Natural killer cell treated with Interleukin-12 subunit alpha and Interleukin-12 subunit beta and Interleukin-15 and Interleukin-18, amount 100 ng/mL, for 72 hours (primary cell): ENCODE results near the gene RAB30. TPM values are rescaled to one million over a fixed set of nuclear protein-coding genes. Genes with fewer than 3 reads are reported as not detected.
A peak's percentile ranks its signal among the peaks of the same experiment; 100 is the strongest.
"Not testable (repeated sequence)": the region's sequence is repeated elsewhere in the genome, so short reads cannot be mapped to it uniquely, and the experiment has no call there.

Experiments
- ATAC-seq, 2 donors: fragments of 150-1000 bp; cut with Tn5 transposase in 1 of 2; sonication (Bioruptor Pico), chemical (Tn5 transposase) in 1 of 2; 2 replicates each; pipeline ENCODE4 v1.10.0; 2021
- DNase-seq: peaks from one replicate; pipeline ENCODE4 v3.0.0; 2022; ENCODE audit warnings: low spot score
- H3K27ac Mint-ChIP-seq, 2 donors: 1 replicate in 1 of 2; 2 replicates in 1 of 2; pipeline ENCODE4 v1.8.0; 2022; ENCODE audit warnings: mixed read lengths in 2 of 2, mild to moderate bottlenecking in 1 of 2, moderate library complexity in 1 of 2
- H3K27me3 Mint-ChIP-seq, 2 donors: 1 replicate in 1 of 2; 2 replicates in 1 of 2; pipeline ENCODE4 v1.8.0; 2022; ENCODE audit warnings: mixed read lengths in 2 of 2
- H3K36me3 Mint-ChIP-seq: one replicate; pipeline ENCODE4 v1.8.0; 2022; ENCODE audit warnings: mixed read lengths
- H3K4me1 Mint-ChIP-seq, 2 donors: 1 replicate in 1 of 2; 2 replicates in 1 of 2; pipeline ENCODE4 v1.8.0; 2022; ENCODE audit warnings: low read depth in 2 of 2, mixed read lengths in 2 of 2, mild to moderate bottlenecking in 1 of 2
- H3K4me3 Mint-ChIP-seq: one replicate; pipeline ENCODE4 v1.8.0; 2022; ENCODE audit warnings: mixed read lengths
- H3K9me3 Mint-ChIP-seq: 2 replicates; pipeline ENCODE4 v1.8.0; 2022; ENCODE audit warnings: mixed read lengths
- total RNA-seq, 2 donors: library from RNA; stranded (reverse); gene quantifications; one replicate each; pipeline ENCODE4 v1.2.3, GENCODE V29; 2022

RAB30 gene
- total RNA-seq, 2 donors from 2014 or later: 5.7 to 10.5 TPM

DNA sequence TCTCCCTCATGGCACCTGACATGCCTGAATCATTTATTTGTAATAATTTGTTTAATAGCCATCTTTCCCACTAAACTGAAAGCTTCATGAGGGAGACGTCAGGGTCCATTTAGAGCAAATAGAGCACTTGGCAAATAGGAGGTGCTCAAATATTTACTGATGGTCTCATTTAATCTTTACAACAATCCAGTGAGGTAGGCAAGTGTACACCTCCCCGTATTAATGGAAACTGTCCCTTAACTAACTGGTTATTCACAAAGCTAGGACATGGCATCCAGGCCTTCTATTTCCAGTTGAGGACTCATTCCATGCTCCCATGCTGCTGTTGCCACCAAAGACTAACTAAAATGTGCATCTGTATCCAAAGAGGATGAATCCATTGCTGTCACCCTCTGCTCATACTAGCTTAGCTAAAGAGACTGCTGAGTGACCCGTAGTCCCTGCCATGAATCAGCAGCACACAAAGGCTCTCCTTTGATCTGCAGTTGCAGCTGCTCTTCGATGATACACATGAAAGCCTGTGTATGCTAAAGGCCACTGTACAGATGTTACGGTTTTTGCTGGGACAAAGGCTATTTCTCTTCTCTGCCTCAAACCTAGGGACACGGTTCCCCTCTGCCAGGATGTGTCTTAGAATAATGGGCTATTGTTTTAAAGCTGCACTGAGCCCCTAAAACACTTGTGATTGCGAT is 82.6 kb downstream of the RAB30 start:
- H3K36me3 Mint-ChIP-seq: peaks cover 3% of the 10 kb centered on the region
- no peak for DNase-seq
- ATAC-seq: no peak
- peaks cover 3 to 7% of the 10 kb centered on the region in 2 donors for H3K4me1 Mint-ChIP-seq
- no peak overlapping the region for H3K4me3 Mint-ChIP-seq
- H3K27me3 Mint-ChIP-seq: no peaks in the 10 kb centered on the region
- no peak overlapping the region for H3K27ac Mint-ChIP-seq
- no peaks in the 10 kb centered on the region for H3K9me3 Mint-ChIP-seq

- no peaks in the 10 kb centered on the region for H3K9me3 Mint-ChIP-seq
- H3K27me3 Mint-ChIP-seq: no peaks in the 10 kb centered on the region
- H3K27ac Mint-ChIP-seq: no peak overlapping the region
- ATAC-seq (no peak), DNase-seq (no peak)
- H3K4me3 Mint-ChIP-seq: no peak overlapping the region
- H3K36me3 Mint-ChIP-seq: no peaks in the 10 kb centered on the region
- H3K4me1 Mint-ChIP-seq: peaks cover 2 to 4% of the 10 kb centered on the region in 2 donors
These were observed 83.7 kb downstream of the RAB30 start for GRCh38 chr11:82987997-82988396.

DNA sequence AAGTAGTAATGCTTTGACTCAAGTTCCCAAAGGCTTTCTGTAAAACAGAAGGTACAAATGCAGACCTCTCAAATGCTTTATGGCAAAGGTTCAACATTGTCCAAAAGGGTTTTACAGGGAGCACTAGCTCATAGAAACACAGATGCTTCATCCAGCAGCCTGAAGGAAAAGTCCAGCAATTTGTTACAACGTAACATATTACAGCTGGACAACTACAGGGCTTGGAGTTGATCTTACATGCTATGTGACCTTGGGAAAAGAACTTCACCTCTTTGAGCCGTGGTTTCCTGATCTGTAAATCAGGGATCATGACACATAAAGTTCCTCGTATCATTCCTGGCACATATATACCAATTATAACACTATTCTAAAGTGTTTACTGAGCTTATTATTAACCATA is 85.3 kb downstream of the RAB30 start:
- no peak overlapping the region for H3K27ac Mint-ChIP-seq
- H3K4me3 Mint-ChIP-seq: no peak overlapping the region
- H3K9me3 Mint-ChIP-seq: no peaks in the 10 kb centered on the region
- H3K27me3 Mint-ChIP-seq: no peaks in the 10 kb centered on the region
- peaks cover 2 to 4% of the 10 kb centered on the region in 2 donors for H3K4me1 Mint-ChIP-seq
- ATAC-seq (no peak), DNase-seq (no peak)
- no peaks in the 10 kb centered on the region for H3K36me3 Mint-ChIP-seq

GRCh38 chr11:82981852-82982251 is 89.8 kb downstream of the RAB30 start:
- no peaks in the 10 kb centered on the region for H3K9me3 Mint-ChIP-seq
- peak overlapping the region in 1 of 2 donors; percentile 39 for H3K27ac Mint-ChIP-seq
- no peak overlapping the region for H3K4me3 Mint-ChIP-seq
- H3K36me3 Mint-ChIP-seq: no peaks in the 10 kb centered on the region
- no peaks in the 10 kb centered on the region for H3K27me3 Mint-ChIP-seq
- H3K4me1 Mint-ChIP-seq: peaks cover 8 to 28% of the 10 kb centered on the region in 2 donors
- no peak for DNase-seq
- ATAC-seq: no peak

- peaks cover 13 to 35% of the 10 kb centered on the region in 2 donors for H3K4me1 Mint-ChIP-seq
- H3K27ac Mint-ChIP-seq: peak overlapping the region in 1 of 2 donors; percentile 94
- H3K36me3 Mint-ChIP-seq: peaks cover 4% of the 10 kb centered on the region
- H3K27me3 Mint-ChIP-seq: no peaks in the 10 kb centered on the region
- DNase-seq (no peak), ATAC-seq (no peak)
- no peak overlapping the region for H3K4me3 Mint-ChIP-seq
- no peaks in the 10 kb centered on the region for H3K9me3 Mint-ChIP-seq
These were observed 90.8 kb downstream of the RAB30 start for GRCh38 chr11:82980947-82981346.

GRCh38 chr11:82980292-82980691 is 91.4 kb downstream of the RAB30 start:
- peak overlapping the region in 1 of 2 donors; percentile 94 for H3K27ac Mint-ChIP-seq

DNA sequence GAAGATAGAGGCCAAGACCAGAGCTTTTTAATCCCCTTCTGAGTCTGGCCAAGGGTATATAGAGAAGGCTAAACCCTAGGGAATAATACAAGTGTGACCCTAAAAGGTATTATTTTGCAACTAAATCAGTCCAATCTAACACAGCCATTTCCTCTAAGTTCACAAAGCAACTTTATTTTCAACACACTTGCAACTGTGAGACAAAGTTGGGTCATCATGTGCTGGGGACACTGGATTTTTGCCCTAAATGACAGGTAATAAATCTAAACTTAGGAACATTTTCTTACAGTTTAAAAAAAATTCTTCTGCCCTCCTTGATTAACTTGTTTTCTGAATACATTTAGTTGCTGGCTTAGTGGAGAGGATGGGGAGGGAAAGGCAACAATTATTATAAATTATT is 91.9 kb downstream of the RAB30 start:
- Mint-ChIP-seq H3K27me3 (no peaks in the 10 kb centered on the region), H3K4me3 (peak overlapping the region; percentile 3), H3K4me1 (peaks cover 15 to 37% of the 10 kb centered on the region in 2 donors), H3K27ac (peak overlapping the region; percentile 6 to 94), H3K9me3 (no peaks in the 10 kb centered on the region), H3K36me3 (peaks cover 4% of the 10 kb centered on the region)
- ATAC-seq (no peak), DNase-seq (no peak)

More at GRCh38 chr11:82980292-82980691, 91.4 kb downstream of the RAB30 start:
- H3K4me1 Mint-ChIP-seq: peaks cover 15 to 37% of the 10 kb centered on the region in 2 donors
- H3K4me3 Mint-ChIP-seq: no peak overlapping the region
- no peak for DNase-seq
- no peaks in the 10 kb centered on the region for H3K27me3 Mint-ChIP-seq
- ATAC-seq: peak in 1 of 2 donors; percentile 80
- H3K36me3 Mint-ChIP-seq: peaks cover 4% of the 10 kb centered on the region
- H3K9me3 Mint-ChIP-seq: no peaks in the 10 kb centered on the region

DNA sequence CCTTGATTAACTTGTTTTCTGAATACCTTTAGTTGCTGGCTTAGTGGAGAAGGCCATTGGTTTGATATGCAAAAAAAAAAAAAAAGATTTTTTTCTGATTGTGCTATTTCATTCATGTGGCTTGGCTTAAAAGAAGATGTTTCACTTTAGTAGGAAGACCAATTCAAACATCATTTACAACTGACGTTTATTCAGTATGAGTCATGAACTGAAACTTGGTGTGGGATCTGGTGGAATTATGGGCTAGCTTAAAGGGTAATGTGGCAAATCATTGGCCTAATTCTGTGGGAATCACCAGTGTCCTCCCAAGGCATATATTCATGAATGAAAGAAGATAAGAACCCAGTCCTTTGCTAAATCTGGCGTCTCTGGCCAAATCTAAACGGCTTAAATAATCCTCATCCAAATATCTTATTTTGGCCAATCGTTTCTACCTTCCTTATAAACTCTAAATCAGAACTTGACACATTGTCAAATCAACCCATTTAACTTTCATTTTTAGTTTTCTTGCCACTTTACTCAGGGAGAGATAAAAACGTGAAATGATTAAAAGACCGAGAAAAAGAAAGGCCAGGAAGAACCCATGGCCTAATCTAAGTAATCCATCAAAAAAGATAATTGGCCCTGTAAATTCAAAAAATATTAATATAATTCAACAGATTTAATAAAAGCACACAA is 93.1 kb downstream of the RAB30 start:
- ATAC-seq: peak; percentile 69 to 76
- Mint-ChIP-seq H3K36me3 (peaks cover 4% of the 10 kb centered on the region), H3K9me3 (no peaks in the 10 kb centered on the region), H3K27me3 (no peaks in the 10 kb centered on the region), H3K27ac (peak overlapping the region; percentile 61 to 94), H3K4me1 (peaks cover 15 to 40% of the 10 kb centered on the region in 2 donors), H3K4me3 (peak overlapping the region; percentile 76)
- no peak for DNase-seq

DNA sequence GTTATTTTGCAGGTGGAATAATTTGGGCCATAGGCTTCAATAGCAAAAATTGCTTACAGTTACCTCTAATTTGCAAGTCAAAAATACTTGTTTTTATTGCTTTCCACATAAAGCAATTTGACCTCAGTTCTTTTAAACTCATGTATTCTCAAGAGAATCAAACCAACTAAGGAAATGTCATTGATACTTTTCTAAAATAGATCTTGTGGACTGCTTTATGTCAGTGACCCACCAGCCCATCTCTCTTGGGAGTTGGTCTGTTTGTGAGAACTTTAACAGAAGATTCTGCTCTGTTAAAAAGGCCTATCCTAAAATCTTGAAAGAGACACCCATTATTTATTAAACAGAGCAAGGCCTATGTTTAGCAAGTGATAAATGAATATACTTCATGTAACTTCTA is 94.9 kb downstream of the RAB30 start:
- Mint-ChIP-seq H3K9me3 (no peaks in the 10 kb centered on the region), H3K27me3 (no peaks in the 10 kb centered on the region), H3K4me1 (peaks cover 21 to 48% of the 10 kb centered on the region in 2 donors)

GRCh38 chr11:82975882-82976281 is 95.8 kb downstream of the RAB30 start:
- Mint-ChIP-seq H3K4me3 (no peak overlapping the region), H3K9me3 (no peaks in the 10 kb centered on the region), H3K4me1 (peaks cover 28 to 55% of the 10 kb centered on the region in 2 donors), H3K27ac (no peak overlapping the region), H3K36me3 (peaks cover 4% of the 10 kb centered on the region), H3K27me3 (no peaks in the 10 kb centered on the region)
- no peak for ATAC-seq
- DNase-seq: no peak

More for the DNA sequence above, 94.9 kb downstream of the RAB30 start:
- ATAC-seq (no peak), DNase-seq (no peak)
- Mint-ChIP-seq H3K4me3 (no peak overlapping the region), H3K36me3 (peaks cover 4% of the 10 kb centered on the region), H3K27ac (no peak overlapping the region)

DNA sequence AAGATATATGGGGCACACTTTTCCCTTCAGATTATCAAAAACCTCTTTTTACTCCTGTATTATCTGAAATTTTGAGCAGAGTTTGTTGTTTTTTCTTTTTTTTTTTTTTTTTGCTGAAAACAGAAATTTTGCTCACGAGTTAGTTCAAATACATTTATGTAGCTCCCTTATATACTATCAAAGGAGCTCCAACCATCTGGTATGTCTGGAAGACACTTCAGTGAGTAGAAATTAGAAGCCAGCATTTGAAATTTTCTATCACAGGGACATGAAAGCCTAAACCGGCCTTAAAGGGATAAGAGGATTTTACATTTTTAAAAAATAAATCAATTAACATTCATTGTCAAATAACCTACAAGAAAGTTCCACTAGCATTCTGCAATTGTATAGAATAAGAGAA is 96.8 kb downstream of the RAB30 start:
- Mint-ChIP-seq H3K27ac (no peak overlapping the region), H3K4me3 (no peak overlapping the region), H3K36me3 (peaks cover 4% of the 10 kb centered on the region), H3K4me1 (peaks cover 28 to 48% of the 10 kb centered on the region in 2 donors), H3K27me3 (no peaks in the 10 kb centered on the region), H3K9me3 (no peaks in the 10 kb centered on the region)
- DNase-seq (no peak), ATAC-seq (no peak)

GRCh38 chr11:82974135-82974534 is 97.6 kb downstream of the RAB30 start:
- DNase-seq (no peak), ATAC-seq (no peak)
- no peak overlapping the region for H3K4me3 Mint-ChIP-seq
- peaks cover 25 to 42% of the 10 kb centered on the region in 2 donors for H3K4me1 Mint-ChIP-seq
- H3K36me3 Mint-ChIP-seq: peaks cover 4% of the 10 kb centered on the region
- no peaks in the 10 kb centered on the region for H3K9me3 Mint-ChIP-seq
- H3K27ac Mint-ChIP-seq: no peak overlapping the region
- no peaks in the 10 kb centered on the region for H3K27me3 Mint-ChIP-seq

GRCh38 chr11:82972103-82972502 is 99.6 kb downstream of the RAB30 start:
- Mint-ChIP-seq H3K27me3 (no peaks in the 10 kb centered on the region), H3K4me3 (peak overlapping the region; percentile 91), H3K36me3 (peaks cover 4% of the 10 kb centered on the region), H3K4me1 (peaks cover 20 to 26% of the 10 kb centered on the region in 2 donors), H3K9me3 (no peaks in the 10 kb centered on the region), H3K27ac (peak overlapping the region; percentile 38 to 79)
- ATAC-seq (peak in 1 of 2 donors; percentile 55), DNase-seq (no peak)

DNA sequence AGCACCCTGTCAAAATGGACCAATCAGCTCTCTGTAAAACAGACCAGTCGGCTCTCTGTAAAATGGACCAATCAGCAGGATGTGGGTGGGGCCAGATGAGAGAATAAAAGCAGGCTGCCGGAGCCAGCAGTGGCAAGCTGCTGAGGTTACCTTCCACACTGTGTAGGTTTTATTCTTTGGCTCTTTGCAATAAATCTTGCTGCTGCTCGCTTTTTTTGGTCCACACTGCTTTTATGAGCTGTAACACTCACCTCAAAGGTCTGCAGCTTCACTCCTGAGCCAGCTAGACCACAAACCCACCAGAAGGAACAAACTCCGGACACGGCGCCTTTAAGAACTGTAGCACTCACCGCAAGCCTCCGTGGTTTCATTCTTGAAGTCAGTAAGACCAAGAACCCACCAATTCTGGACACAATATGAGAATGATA is 100.2 kb downstream of the RAB30 start:
- not testable (repeated sequence) for H3K9me3 Mint-ChIP-seq, H3K36me3 Mint-ChIP-seq, H3K27me3 Mint-ChIP-seq
- ATAC-seq (peak; percentile 74 to 90), DNase-seq (peak; percentile 65)
- H3K4me1 Mint-ChIP-seq: peaks cover 19 to 25% of the 10 kb centered on the region in 2 donors
- H3K27ac Mint-ChIP-seq: peak overlapping the region; percentile 38 to 79
- H3K4me3 Mint-ChIP-seq: peak overlapping the region; percentile 91
